ENCODE data around the gene DNASE1L3.

DNASE1L3 gene

GRCh38 chr3:58210761-58211460 is at the start of gene DNASE1L3:
Gene DNASE1L3, minus strand, starts transcription at chr3:58210972. Its CDS starts 66 bp downstream, at chr3:58210906.
- CTCF ChIA-PET: no interaction called here
- POLR2A ChIA-PET: no interaction called here
- TF ChIP-seq FOXK2 (IDR thresholded peaks at IDR 0.05) (no peak), HDGF (IDR thresholded peaks at IDR 0.05; ENCODE audit: borderline replicate concordance) (no peak), FOXM1 (IDR thresholded peaks at IDR 0.05; ENCODE audit: borderline replicate concordance) (no peak), LEF1 (IDR thresholded peaks at IDR 0.05; ENCODE audit: borderline replicate concordance) (no peak), ARNT (IDR thresholded peaks at IDR 0.05) (no peak), CTBP1 (IDR thresholded peaks at IDR 0.05; ENCODE audit: borderline replicate concordance) (no peak), TARDBP (IDR thresholded peaks at IDR 0.05) (no peak), FOXA1 (IDR thresholded peaks at IDR 0.05) (no peak), SP1 (IDR thresholded peaks at IDR 0.05) (no peak), ZNF384 (IDR thresholded peaks at IDR 0.05) (no peak), L3MBTL2 (conservative IDR thresholded peaks at IDR 0.05) (no peak), PKNOX1 (IDR thresholded peaks at IDR 0.05) (no peak), ELF4 (IDR thresholded peaks at IDR 0.05) (no peak), BHLHE40 (IDR thresholded peaks at IDR 0.05; ENCODE audit: borderline replicate concordance) (no peak), NFRKB (IDR thresholded peaks at IDR 0.05) (no peak), SUZ12 (IDR thresholded peaks at IDR 0.05) (no peak)
- no peak for DNase-seq (ENCODE audit: extremely low spot score)

- ChIA-PET CTCF (interaction anchor here (0.6 kb wide), 1 partner anchor 378 kb away, joined by 3 read pairs; no protein-coding TSS in a partner anchor), POLR2A (no interaction called here)
- TF ChIP-seq SUZ12 (IDR thresholded peaks at IDR 0.05) (no peak), LEF1 (IDR thresholded peaks at IDR 0.05; ENCODE audit: borderline replicate concordance) (no peak), BHLHE40 (IDR thresholded peaks at IDR 0.05; ENCODE audit: borderline replicate concordance) (no peak), PKNOX1 (IDR thresholded peaks at IDR 0.05) (no peak), FOXM1 (IDR thresholded peaks at IDR 0.05; ENCODE audit: borderline replicate concordance) (no peak), L3MBTL2 (conservative IDR thresholded peaks at IDR 0.05) (no peak), SP1 (IDR thresholded peaks at IDR 0.05) (no peak), ARNT (IDR thresholded peaks at IDR 0.05) (no peak), ELF4 (IDR thresholded peaks at IDR 0.05) (no peak), FOXA1 (IDR thresholded peaks at IDR 0.05) (no peak)
- DNase-seq (ENCODE audit: extremely low spot score): no peak
Observed at GRCh38 chr3:58260261-58260731, 49.5 kb upstream of the DNASE1L3 start.

GRCh38 chr3:58258392-58259055 is 47.8 kb upstream of the DNASE1L3 start:
- ChIA-PET POLR2A (interaction anchor here (1.0 kb wide), 1 partner anchor 48 kb away, joined by 3 read pairs; the partner anchor contains the start of genes HTD2 and RPP14), CTCF (no interaction called here)

GRCh38 chr3:58256511-58256910 is 45.7 kb upstream of the DNASE1L3 start:
- POLR2A ChIA-PET: no interaction called here
- TF ChIP-seq PKNOX1 (IDR thresholded peaks at IDR 0.05): no peak
- TF ChIP-seq FOXA1 (IDR thresholded peaks at IDR 0.05): no peak
- DNase-seq (ENCODE audit: extremely low spot score): no peak
- CTCF ChIA-PET: no interaction called here

More at GRCh38 chr3:58258392-58259055, 47.8 kb upstream of the DNASE1L3 start:
- no peak for DNase-seq (ENCODE audit: extremely low spot score)
- no peak for TF ChIP-seq CTBP1 (IDR thresholded peaks at IDR 0.05; ENCODE audit: borderline replicate concordance)
- TF ChIP-seq ARNT (IDR thresholded peaks at IDR 0.05): no peak
- no peak for TF ChIP-seq NFRKB (IDR thresholded peaks at IDR 0.05)
- no peak for TF ChIP-seq SUZ12 (IDR thresholded peaks at IDR 0.05)
- TF ChIP-seq HDGF (IDR thresholded peaks at IDR 0.05; ENCODE audit: borderline replicate concordance): no peak
- no peak for TF ChIP-seq FOXA1 (IDR thresholded peaks at IDR 0.05)
- TF ChIP-seq PKNOX1 (IDR thresholded peaks at IDR 0.05): no peak
- TF ChIP-seq BHLHE40 (IDR thresholded peaks at IDR 0.05; ENCODE audit: borderline replicate concordance): no peak
- no peak for TF ChIP-seq ELF4 (IDR thresholded peaks at IDR 0.05)
- no peak for TF ChIP-seq FOXK2 (IDR thresholded peaks at IDR 0.05)
- TF ChIP-seq FOXM1 (IDR thresholded peaks at IDR 0.05; ENCODE audit: borderline replicate concordance): no peak
- no peak for TF ChIP-seq ZNF384 (IDR thresholded peaks at IDR 0.05)
- TF ChIP-seq LEF1 (IDR thresholded peaks at IDR 0.05; ENCODE audit: borderline replicate concordance): no peak
- TF ChIP-seq SP1 (IDR thresholded peaks at IDR 0.05): no peak
- no peak for TF ChIP-seq L3MBTL2 (conservative IDR thresholded peaks at IDR 0.05)

GRCh38 chr3:58256061-58256460 is 45.3 kb upstream of the DNASE1L3 start:
- ChIA-PET POLR2A (no interaction called here), CTCF (no interaction called here)
- TF ChIP-seq FOXM1 (IDR thresholded peaks at IDR 0.05; ENCODE audit: borderline replicate concordance) (no peak), ARNT (IDR thresholded peaks at IDR 0.05) (no peak), FOXK2 (IDR thresholded peaks at IDR 0.05) (no peak), L3MBTL2 (conservative IDR thresholded peaks at IDR 0.05) (no peak), SUZ12 (IDR thresholded peaks at IDR 0.05) (no peak), NFRKB (IDR thresholded peaks at IDR 0.05) (no peak), FOXA1 (IDR thresholded peaks at IDR 0.05) (no peak), TARDBP (IDR thresholded peaks at IDR 0.05) (no peak), PKNOX1 (IDR thresholded peaks at IDR 0.05) (no peak), ELF4 (IDR thresholded peaks at IDR 0.05) (no peak), HDGF (IDR thresholded peaks at IDR 0.05; ENCODE audit: borderline replicate concordance) (no peak), CTBP1 (IDR thresholded peaks at IDR 0.05; ENCODE audit: borderline replicate concordance) (no peak), LEF1 (IDR thresholded peaks at IDR 0.05; ENCODE audit: borderline replicate concordance) (no peak), BHLHE40 (IDR thresholded peaks at IDR 0.05; ENCODE audit: borderline replicate concordance) (no peak), ZNF384 (IDR thresholded peaks at IDR 0.05) (no peak), SP1 (IDR thresholded peaks at IDR 0.05) (no peak)
- no peak for DNase-seq (ENCODE audit: extremely low spot score)
